GM10847 (cell line): ENCODE results near the gene ITGAV.

Experiments used
- POLR2A ChIP-seq: IDR thresholded peaks from 2 replicates; pipeline ENCODE4 v1.6.1; 2011; ENCODE audit not compliant: insufficient read length; ENCODE audit errors: extremely low read depth

The ITGAV gene

DNA sequence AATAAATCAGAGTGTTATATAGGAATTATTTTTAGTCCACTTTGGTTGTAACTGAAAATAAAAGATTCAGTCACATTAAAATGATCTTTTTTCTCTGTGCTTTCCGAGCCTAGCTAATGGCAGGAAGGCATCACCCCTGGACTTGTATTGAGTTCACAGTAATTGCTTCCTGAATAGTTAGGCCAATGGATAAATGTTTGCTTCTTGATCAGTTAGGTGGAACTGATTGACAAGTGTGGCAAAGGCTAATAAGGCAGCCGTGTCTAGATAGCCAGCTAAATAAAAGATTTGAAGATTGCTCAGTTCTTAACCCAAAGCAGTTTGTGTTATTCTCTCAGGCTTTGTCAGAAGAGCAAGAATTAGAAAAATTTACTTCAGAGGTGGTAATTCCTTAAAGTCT lies 124.8 kb downstream of the ITGAV start:
- no peak for TF ChIP-seq POLR2A

DNA sequence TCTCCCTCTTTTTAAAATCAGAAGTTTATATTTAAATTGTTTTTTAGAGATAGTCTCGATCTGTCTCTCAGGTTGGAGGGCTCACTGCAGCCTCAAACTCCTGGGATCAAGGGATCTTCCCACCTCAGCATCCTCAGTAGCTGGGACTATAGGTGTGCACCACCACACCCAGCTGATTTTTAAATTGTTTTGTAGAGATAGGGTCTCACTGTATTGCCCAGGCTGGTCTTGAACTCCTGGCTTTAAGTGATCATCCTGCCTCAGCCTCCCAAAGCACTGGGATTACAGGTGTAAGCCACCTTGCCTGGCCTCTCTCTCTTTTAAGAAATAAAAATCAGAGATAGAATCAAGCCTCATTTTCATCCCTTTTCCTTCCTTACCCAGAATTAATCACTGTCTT lies 126.1 kb downstream of the ITGAV start:
- TF ChIP-seq POLR2A, result no peak

DNA sequence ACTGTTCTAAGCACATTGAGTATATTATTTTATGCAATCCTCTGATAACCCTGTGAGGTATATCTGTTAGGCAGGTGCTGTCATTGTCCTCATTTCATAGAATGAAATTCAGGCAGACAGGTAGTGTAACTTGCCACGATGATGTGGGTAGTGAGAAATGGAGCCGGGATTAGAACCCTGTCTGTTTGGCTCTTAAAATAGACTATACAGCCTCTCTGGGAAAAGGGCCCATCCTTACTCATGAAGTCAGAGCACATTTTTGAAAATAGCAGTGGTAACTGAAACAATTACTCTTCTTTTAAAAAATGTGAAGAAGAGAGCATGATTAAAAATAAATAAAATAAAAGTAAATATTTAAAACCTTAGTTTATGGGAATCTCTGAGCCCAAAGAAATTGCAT lies 127.0 kb downstream of the ITGAV start:
- TF ChIP-seq POLR2A, result no peak

DNA sequence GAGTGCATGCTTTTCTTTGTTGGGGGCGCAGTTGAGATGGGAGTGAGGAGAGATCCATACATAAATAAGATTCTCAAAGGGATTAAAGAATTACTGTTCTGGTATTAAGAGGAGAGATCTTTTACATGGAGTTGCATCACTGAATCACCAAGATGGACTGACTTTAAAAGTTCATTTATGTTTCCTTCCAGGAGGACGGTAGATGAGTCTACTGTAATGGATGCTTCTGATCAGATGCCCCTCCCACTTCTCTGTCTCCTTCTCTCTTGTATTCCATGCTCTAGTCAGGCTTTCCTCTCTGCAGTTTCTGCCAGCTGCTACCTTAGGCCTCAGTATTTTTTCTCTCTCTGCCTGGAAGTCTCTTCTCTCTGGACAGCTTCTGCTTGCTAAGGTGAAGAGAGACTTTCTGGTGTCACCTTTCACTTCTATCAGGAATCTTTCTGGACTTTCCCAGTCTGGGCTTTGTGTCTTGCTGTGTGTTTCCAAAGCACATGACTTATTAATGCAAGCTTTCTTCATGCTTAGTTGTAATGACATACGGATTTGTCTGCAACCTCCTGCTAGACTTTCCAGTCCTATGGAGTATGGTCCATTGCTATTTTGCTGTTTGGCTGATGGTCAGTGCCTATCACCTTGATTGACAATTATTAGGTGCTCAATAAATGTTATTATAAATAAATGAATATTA lies 127.6 kb downstream of the ITGAV start:
- no peak for TF ChIP-seq POLR2A

DNA sequence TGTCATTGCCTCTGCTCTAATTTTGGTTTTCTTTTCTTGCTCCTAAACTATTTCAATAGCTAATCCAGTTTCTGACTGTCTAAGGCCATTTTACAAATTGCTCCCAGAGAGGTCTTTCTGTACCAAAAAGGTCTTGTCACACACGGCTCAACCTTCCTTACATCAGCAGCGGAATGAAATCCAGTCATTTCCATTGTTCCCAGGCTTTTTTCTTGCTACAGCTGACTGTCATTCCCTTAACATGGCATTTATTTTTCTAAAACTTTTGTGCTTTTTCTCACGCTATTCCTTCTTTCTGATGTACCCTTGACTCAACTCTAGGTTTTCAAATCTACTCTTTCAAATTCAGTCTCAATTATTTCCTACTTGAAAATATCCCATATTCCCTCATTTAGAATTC lies 128.3 kb downstream of the ITGAV start:
- no peak for TF ChIP-seq POLR2A

DNA sequence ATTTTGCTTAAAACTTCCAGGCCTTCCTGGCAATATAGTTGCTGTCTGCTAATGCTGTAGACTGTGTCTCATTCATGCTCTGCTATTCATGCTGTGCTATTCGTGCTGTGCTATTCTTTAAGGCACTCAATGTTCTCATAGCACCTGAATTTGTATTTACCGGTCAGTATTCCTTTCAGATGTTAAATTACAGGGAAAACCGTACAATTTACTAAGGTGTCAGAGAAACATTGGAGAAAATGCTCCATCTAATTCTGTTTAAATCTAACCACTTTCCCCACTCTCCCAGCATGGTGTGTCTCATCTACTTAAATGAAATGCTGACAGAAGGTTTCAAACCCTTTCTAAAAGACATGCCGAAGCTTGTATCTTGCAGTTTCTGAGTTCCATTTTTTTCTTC lies 129.0 kb downstream of the ITGAV start:
- no peak for TF ChIP-seq POLR2A

DNA sequence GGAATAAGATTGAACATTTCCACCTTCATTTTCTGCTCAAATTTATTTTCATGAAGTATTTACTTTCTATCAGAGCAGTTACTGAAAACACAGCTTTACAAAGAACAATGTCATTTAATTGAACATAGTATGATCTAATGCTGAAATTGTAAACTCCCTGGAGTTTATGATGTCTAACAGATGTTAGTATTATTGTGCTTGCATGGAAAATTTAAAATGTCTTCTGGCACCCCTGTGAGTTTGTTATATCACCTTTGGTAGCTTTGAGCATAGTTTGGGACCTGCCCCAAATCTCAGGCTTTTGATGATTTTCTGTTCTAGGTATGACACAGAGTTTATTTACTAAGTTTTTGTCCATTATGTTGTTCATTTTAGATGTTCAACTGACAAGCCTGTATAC lies 132.1 kb downstream of the ITGAV start:
- TF ChIP-seq POLR2A, result no peak

DNA sequence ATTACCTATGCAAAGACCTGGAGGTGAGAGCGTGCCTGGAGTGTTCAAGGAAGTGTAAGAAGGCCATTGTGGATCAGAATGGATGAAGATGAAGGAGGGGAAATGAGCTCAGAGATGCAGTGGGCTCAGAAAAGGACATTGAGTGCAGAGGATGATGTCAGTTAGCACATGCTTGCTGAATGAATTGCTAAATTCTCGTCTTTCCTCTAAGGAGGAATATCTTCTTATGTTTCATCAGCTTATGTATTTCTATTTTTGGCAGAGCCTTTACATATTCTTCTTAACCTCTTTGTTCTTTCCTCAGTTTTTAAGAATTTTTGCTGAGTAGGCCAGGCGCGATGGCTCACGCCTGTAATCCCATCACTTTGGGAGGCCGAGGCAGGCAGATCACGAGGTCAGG lies 134.9 kb downstream of the ITGAV start:
- no peak for TF ChIP-seq POLR2A

DNA sequence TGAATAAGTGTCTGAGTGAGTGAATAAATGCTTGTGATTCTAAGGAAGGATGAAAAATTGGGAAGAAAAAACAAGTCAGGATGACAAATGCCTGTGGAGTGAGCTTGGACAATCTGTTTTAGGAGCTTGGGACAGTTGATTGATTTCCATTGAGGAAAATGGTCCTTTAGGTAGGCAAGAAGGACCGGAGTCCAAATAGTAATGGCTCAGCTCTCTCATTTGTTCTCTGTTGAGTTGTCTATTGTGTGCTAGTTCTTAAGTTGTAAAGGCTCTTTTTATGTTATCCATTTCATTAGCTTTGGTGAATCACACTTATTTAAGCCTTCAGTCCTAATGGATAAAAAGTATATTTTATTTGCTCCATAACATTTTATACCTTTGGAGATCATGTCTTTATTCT lies 135.9 kb downstream of the ITGAV start:
- no peak for TF ChIP-seq POLR2A

DNA sequence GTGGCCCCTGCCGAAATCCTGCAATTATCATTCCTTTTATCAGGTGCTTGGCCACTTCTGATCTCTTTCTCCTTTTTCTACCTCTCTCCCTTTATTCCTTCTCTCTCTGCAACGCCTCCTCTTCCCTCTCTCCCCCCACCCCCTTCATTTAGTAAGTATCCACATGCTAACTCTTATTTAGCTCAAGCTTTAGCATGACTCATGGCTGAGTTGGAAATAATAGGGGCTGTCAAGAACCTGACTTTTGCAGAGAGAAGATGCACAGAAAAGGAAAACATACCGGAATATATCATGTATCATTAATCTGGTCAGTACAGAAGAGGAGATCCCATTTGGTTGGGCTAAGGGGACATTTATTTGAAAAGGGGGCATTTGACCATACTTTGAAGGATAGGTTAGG lies 137.1 kb downstream of the ITGAV start:
- TF ChIP-seq POLR2A, result no peak

DNA sequence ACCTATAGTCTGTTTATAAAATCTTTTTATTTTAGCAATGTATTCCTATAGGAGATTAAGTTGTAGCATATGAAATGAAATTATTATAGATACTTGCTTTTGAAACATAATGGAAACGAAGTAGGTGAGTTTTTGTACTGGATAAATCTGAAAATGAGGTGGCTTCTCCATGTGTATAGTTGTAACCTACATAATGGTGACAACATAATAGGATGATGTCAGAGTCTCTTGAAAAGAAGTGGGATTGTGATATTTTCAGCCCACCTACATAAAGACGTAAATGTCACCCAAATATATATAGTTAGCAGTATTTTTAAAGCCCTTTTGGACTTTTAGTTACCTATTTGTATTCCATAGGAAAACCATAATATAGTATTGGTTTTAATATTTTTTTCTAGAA lies 138.8 kb downstream of the ITGAV start:
- no peak for TF ChIP-seq POLR2A
